DMS 273 (cell line): ENCODE results near the gene CLEC18A.
"Not testable (repeated sequence)": the region's sequence is repeated elsewhere in the genome, so short reads cannot be mapped to it uniquely, and the experiment has no call there.

ENCODE experiments used
- DNase-seq: peaks from one replicate; lab custom pipeline; 2025; ENCODE audit not compliant: unreplicated experiment; lab: John Stamatoyannopoulos, UW

Gene CLEC18A

GRCh38 chr16:69951672-69952031 is 518 bp downstream of the CLEC18A start:
- DNase-seq = not testable (repeated sequence)

- not testable (repeated sequence) for DNase-seq
Measured at GRCh38 chr16:69952116-69952515, 982 bp downstream of the CLEC18A start.

DNA sequence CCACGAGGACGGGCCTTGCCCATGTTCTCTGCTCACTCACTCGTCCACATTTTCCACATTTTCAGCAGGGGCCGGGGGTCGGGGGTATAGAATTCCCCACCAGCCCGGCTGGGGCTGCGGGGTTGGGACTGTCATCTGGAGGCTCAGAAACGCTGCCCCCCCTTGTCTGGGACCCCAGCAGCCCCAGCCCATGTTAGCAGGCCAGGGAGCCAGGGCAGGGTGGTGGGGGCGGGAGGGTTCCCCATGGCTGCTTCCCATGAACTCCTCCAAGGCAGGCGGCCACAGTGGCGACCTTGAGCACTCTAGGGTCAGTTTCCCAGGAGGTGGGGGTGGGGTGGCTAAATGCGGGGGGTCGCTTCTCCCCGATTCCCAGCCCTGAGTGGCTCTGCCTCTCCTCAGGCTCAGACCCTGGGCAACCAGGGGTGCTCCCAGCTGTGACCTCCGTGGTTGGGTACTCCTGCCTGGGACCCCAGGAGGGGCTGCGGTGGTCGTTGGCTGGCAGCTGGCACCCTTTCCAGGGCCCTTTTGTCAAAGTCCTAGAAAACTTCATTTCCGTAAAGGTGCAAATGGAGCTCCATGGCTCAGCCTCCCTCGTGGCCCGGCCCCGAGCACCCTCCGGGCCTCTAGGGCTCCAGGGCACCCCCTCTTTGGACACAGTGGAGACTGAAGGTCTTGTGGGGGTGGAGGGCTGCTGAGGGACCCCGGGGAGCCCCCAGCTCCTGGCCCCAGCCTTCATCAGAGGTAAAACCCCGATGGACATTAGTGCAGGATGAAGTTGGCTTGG is 1.6 kb downstream of the CLEC18A start:
- not testable (repeated sequence) for DNase-seq

GRCh38 chr16:69954241-69954640 is 3.1 kb downstream of the CLEC18A start:
- DNase-seq = not testable (repeated sequence)

DNA sequence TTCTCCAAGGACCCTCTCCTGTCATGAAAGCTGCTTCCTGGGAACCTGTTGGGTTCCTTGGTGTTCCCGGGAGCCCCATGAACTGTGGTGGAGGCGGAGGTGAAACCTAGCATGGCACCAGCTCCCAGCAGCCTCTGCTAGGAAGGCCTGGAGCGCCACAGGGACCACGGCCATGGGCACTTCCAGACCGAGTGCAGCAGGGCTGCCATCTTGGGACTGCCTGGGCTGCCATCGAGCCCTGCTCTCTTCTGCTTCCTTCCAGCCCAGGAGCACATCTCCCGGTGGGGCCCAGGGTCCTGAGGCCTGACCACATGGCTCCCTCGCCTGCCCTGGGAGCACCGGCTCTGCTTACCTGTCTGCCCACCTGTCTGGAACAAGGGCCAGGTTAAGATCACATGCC is 12.2 kb downstream of the CLEC18A start:
- not testable (repeated sequence) for DNase-seq

DNA sequence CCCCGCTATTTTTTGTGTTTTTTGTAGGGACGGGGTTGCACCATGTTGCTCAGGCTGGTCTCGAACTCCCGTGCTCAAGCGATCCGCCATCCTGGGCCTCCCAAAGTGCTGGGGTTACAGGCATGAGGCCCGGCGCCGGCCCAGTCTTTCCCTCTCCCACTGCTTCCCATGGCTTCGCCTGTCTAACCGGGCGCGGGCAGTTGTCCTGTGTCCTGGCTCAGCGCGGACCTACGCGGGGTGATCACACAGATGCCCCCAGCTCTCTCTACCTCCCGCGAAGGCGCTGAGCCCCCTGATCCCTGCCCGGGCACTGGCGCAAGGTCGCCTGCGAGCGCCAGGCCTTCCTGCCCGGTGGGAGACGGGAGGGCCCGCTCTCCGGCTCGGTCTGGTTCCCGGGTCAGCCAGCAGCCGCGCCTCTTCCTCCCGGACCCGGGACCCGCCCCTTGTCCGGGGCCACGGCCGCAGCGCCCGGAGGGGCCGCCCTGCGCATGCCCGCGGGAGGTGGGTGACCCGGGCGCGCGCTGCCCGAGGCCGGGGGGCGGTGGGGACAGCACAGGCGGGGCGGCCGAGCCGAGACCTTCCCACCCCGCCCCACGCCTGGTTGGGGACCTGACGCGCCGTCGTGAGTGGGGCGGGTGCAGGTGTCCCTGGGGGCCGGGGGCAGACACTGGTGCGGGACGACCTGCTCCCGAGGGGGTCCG is 14.0 kb downstream of the CLEC18A start:
- not testable (repeated sequence) for DNase-seq

DNA sequence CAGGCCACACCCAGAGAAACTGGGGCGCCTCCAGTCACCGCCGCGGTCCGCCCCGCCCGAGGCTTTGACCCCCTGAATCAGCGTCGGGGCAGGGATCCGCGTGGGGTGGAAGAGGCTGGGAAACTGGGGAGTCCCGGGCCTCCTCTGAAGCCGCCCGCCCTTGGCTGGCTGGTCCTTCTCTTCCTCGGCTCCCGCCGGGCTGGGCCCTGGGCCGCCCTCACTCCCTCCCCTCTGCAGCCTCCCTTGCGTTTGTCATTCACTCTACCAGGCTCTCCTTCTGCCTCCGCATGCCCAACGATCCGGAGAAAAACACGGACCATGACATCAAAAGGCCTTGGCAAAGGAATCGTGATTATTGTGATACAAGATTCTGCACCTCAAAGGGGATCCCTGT is 14.5 kb downstream of the CLEC18A start:
- not testable (repeated sequence) for DNase-seq

- not testable (repeated sequence) for DNase-seq
Measured at GRCh38 chr16:69967688-69968087, 16.6 kb downstream of the CLEC18A start.

GRCh38 chr16:69968125-69968524 is 17.0 kb downstream of the CLEC18A start:
- DNase-seq = not testable (repeated sequence)

GRCh38 chr16:69969657-69970056 is 18.5 kb downstream of the CLEC18A start:
- not testable (repeated sequence) for DNase-seq

DNA sequence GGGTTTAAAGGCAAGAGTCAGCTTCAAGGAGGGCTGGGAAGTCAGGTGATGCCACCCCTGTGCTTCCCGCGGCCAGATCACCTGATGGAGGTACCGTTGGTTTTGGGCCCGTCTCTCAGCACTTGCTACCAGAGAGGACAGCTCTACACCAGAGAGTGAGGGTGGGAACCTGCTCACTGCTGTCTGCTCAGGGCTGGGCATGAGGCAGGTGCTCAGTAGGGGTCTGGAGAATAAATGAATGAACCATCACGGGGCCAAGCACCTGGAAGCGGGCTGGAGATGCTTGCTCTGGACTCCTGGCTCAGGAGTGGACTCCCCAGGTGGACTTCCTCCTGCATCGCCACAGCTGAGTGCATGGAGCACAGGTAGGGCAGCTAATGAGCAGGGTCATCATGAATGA is 21.0 kb downstream of the CLEC18A start:
- not testable (repeated sequence) for DNase-seq

- DNase-seq = not testable (repeated sequence)
Measured at GRCh38 chr16:69972935-69973334, 21.8 kb downstream of the CLEC18A start.

GRCh38 chr16:69985196-69985595 is 34.1 kb downstream of the CLEC18A start:
- DNase-seq = not testable (repeated sequence)

GRCh38 chr16:69997956-69998355 is 46.8 kb downstream of the CLEC18A start:
- DNase-seq = not testable (repeated sequence)

DNA sequence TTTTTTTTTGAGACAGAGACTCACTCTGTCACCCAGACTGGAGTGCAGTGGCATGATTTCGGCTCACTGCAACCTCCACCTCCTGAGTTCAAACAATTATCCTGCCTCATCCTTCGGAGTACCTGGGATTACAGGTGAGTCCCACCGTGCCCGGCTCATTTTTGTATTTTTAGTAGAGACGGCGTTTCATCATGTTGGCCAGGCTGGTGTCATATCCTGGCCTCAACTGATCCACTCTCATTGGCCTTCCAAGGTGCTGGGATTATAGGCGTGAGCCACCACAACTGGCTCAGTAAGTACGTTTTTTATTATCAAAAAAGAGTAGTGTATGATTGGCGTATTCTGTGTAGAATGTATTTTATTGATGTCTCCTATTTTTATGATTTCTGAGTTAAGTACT is 48.7 kb downstream of the CLEC18A start:
- not testable (repeated sequence) for DNase-seq

DNA sequence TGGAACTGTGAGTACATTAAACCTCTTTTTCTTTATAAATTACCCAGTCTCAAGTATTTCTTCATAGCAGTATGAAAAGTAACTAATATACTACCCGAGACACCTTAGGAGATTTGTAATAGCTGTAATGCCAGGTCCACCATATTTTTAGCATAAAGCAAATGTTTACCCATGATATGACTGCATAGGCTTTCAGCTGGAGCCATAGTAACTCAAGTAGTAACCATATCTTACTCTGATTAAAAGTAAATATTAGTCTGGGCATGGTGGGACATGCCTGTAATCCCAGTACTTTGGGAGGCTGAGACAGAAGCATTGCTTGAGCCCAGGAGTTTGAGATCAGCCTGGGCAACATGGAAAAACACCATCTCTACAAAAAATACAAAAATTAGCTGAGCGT is 52.4 kb downstream of the CLEC18A start:
- DNase-seq = not testable (repeated sequence)

DNA sequence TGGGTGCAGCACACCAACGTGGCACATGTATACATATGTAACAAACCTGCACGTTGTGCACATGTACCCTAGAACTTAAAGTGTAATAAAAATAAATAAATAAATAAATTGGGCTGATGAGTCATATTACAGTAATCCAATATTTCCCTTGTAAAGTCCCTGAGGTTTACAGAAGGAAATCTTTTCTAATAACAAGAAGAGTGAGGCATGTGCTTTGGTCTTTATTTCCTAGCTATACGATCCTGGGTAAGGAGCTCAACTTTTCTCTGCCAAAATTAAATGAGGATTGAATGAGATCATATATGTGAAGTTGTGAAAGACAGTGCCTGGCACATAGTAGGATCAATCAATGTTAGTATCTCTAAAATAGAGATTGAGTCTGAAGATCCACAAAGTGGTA is 57.5 kb downstream of the CLEC18A start:
- DNase-seq = not testable (repeated sequence)

- DNase-seq = not testable (repeated sequence)
Measured at GRCh38 chr16:70010615-70011014, 59.5 kb downstream of the CLEC18A start.

DNA sequence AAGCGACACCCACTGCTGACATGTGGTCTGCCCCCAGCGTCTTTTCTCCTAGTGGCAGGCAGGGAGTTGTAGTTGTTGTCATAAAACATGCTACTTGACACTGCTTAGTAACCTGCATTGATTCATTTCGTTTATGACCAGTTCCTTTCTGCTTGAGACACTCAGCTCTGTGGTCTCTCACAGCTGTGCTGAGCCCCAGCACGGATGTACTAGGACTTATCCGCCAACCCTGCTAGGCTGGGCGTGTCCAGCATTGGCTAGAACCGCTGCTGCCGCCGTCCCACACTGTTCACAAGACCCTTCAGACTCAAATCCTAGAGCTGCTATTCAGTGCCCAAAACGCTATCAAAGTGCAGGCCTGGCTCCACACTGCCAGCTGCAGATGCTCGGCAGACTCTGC is 60.0 kb downstream of the CLEC18A start:
- DNase-seq = not testable (repeated sequence)

DNA sequence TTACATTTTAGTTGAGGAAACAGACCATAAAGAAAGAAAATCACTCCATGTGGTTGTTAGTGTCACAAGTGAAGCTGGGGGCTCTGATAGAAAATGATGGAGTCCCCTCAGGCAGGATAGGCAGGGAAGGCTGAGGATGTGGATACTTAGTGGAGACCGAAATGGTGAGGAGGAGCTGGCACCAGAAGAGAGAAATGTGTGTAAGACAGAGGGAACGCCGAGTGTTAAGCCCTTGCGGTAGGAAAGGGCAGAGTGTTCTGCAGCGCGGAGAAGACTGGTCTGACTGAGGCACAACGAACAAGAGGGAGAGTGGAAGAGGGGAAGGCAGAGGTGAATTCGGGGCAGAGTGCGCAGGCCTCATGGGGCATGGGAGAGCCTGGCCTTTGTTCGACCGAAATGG is 61.2 kb downstream of the CLEC18A start:
- DNase-seq = not testable (repeated sequence)

GRCh38 chr16:70012951-70013350 is 61.8 kb downstream of the CLEC18A start:
- DNase-seq = not testable (repeated sequence)
